ENCODE results near the gene PROCR.

The PROCR gene

DNA sequence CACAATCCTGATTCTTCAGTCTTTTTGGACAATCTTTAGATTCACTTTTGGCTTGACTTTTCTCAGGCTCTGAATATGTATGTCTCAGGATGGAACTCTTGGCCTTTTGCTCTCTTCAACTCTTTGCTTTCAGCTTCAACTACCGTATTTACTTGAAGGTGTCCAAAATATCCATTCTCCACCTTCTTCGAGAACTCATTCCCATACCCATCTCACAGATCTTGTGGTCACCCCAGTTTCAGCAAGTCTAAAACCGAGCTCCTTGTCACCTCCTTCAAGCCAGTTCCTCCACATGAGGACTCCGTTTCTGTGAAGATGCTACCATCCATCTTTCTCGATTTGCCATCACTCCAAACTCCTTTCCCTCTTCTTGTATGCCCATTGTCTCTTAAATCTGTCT, 52.7 kb downstream of the PROCR start:
- Histone ChIP-seq H2AFZ (ENCODE audit: low read depth, low read length) (no peak overlapping the region), H3K4me3 (ENCODE audit: low read length) (no peak overlapping the region), H3K36me3 (ENCODE audit: insufficient read depth, low read length) (no peaks in the 10 kb centered on the region), H3K9me3 (ENCODE audit: low read length) (peaks cover 2% of the 10 kb centered on the region), H3K4me1 (ENCODE audit: insufficient read depth, low read length) (peaks cover 8% of the 10 kb centered on the region), H3K27me3 (ENCODE audit: insufficient read depth, low read length) (peaks cover 38% of the 10 kb centered on the region)

DNA sequence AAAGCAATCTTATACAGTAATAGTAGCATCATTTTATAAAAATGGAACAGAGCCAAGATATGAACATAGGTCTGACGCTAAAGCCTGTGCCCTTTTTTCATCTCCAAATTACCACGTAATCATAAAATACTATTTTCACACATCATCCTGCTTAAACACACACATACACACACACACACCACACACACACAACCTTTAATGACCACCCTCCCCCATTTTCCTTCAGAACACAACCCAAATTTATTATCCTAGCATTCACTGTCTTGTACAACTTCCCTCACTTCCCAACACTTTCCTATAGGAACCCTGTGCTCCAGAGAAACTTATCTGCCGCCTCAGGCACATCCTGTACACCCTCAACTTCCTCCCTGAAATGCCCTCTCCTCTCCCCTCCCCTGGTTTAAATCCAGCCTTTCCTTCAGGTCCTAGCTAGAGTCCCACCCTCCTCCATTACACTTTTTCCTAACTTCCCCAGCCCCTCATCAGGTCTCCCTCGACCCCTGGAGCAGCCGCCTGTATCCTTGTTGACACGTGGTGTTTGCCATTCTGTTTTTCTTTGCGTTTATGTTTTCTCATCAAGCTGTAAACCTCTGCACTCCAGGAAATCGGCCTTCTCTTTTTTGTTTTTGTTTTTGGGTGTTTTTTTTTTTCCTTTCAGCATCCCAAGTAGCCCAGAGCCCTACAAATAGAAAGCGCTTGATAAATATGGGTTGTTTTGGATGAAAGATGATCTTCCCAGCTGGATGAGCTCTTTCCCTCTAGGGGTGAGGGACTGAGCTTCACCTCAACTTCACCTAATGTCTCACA, 53.6 kb downstream of the PROCR start:
- no peak overlapping the region for H3K4me3 ChIP-seq (ENCODE audit: low read length)
- H2AFZ ChIP-seq (ENCODE audit: low read depth, low read length) = no peak overlapping the region
- no peaks in the 10 kb centered on the region for H3K36me3 ChIP-seq (ENCODE audit: insufficient read depth, low read length)
- H3K27me3 ChIP-seq (ENCODE audit: insufficient read depth, low read length) = peaks cover 39% of the 10 kb centered on the region
- H3K9me3 ChIP-seq (ENCODE audit: low read length) = peaks cover 2% of the 10 kb centered on the region
- H3K4me1 ChIP-seq (ENCODE audit: insufficient read depth, low read length) = peaks cover 8% of the 10 kb centered on the region

GRCh38 chr20:35226126-35226883, 54.4 kb downstream of the PROCR start, which contains the start of gene MMP24:
Gene MMP24, plus strand, starts transcription at chr20:35226690. Its CDS starts 49 bp downstream, at chr20:35226739.
- H3K36me3 ChIP-seq (ENCODE audit: insufficient read depth, low read length) = no peaks in the 10 kb centered on the region
- H3K4me1 ChIP-seq (ENCODE audit: insufficient read depth, low read length) = peaks cover 8% of the 10 kb centered on the region
- H3K27me3 ChIP-seq (ENCODE audit: insufficient read depth, low read length) = peaks cover 39% of the 10 kb centered on the region
- H3K9me3 ChIP-seq (ENCODE audit: low read length) = peaks cover 2% of the 10 kb centered on the region
- H3K4me3 ChIP-seq (ENCODE audit: low read length) = peak within 1 kb of the TSS; percentile 40
- peak within 1 kb of the TSS; percentile 70 for H2AFZ ChIP-seq (ENCODE audit: low read depth, low read length)
